Measurements from ENCODE around the gene FHIT. TPM values are rescaled to one million over a fixed set of nuclear protein-coding genes. Genes with fewer than 3 reads are reported as not detected.
A peak's percentile ranks its signal among the peaks of the same experiment; 100 is the strongest.

The FHIT gene
- total RNA-seq, 2 experiments from 2014 or later = 6.5 to 9.0 TPM

- DNase-seq (no peak), ATAC-seq (no peak)
- peaks cover 36% of the 10 kb centered on the region for H3K4me1 Mint-ChIP-seq
- CTCF ChIA-PET = no interaction called here
- peaks cover 8% of the 10 kb centered on the region for H3K36me3 Mint-ChIP-seq
- H3K9me3 Mint-ChIP-seq (ENCODE audit: low read depth) = peaks cover 2% of the 10 kb centered on the region
- H3K27ac Mint-ChIP-seq = no peak overlapping the region
- H3K4me3 Mint-ChIP-seq = no peak overlapping the region
- peaks cover 6% of the 10 kb centered on the region for H3K27me3 Mint-ChIP-seq
These were observed 1523.2 kb downstream of the FHIT start for GRCh38 chr3:59727902-59728586.

GRCh38 chr3:59726279-59726678 lies 1525.0 kb downstream of the FHIT start:
- Mint-ChIP-seq H3K27ac (no peak overlapping the region), H3K4me3 (no peak overlapping the region), H3K36me3 (peaks cover 8% of the 10 kb centered on the region), H3K27me3 (no peaks in the 10 kb centered on the region), H3K9me3 (ENCODE audit: low read depth) (peaks cover 2% of the 10 kb centered on the region), H3K4me1 (peaks cover 20% of the 10 kb centered on the region)
- ATAC-seq = peak; percentile 70
- peak; percentile 47 for DNase-seq
- CTCF ChIA-PET = no interaction called here

GRCh38 chr3:59717679-59718205 lies 1533.5 kb downstream of the FHIT start:
- ATAC-seq = no peak

GRCh38 chr3:59714066-59714465 lies 1537.2 kb downstream of the FHIT start:
- no peak for ATAC-seq
- Mint-ChIP-seq H3K36me3 (peaks cover 3% of the 10 kb centered on the region), H3K27me3 (peaks cover 12% of the 10 kb centered on the region), H3K9me3 (ENCODE audit: low read depth) (no peaks in the 10 kb centered on the region), H3K4me3 (no peak overlapping the region), H3K27ac (no peak overlapping the region), H3K4me1 (no peaks in the 10 kb centered on the region)
- CTCF ChIA-PET = no interaction called here
- DNase-seq = no peak

More at GRCh38 chr3:59717679-59718205, 1533.5 kb downstream of the FHIT start:
- Mint-ChIP-seq H3K36me3 (peaks cover 3% of the 10 kb centered on the region), H3K4me1 (no peaks in the 10 kb centered on the region), H3K9me3 (ENCODE audit: low read depth) (peaks cover 2% of the 10 kb centered on the region), H3K27me3 (peaks cover 17% of the 10 kb centered on the region), H3K4me3 (no peak overlapping the region), H3K27ac (no peak overlapping the region)
- CTCF ChIA-PET = no interaction called here
- no peak for DNase-seq

GRCh38 chr3:59710554-59710953 lies 1540.7 kb downstream of the FHIT start:
- CTCF ChIA-PET = interaction anchor here (1.3 kb wide), 1 partner anchor 62 kb away, joined by 8 read pairs; no protein-coding TSS in a partner anchor
- peak overlapping the region; percentile 34 for H3K27ac Mint-ChIP-seq

GRCh38 chr3:59709702-59710553 lies 1541.3 kb downstream of the FHIT start:
- CTCF ChIA-PET = interaction anchor here (1.3 kb wide), 2 partner anchors 10 to 63 kb away, joined by 4 to 8 read pairs; no protein-coding TSS in a partner anchor
- Mint-ChIP-seq H3K27me3 (peaks cover 5% of the 10 kb centered on the region), H3K4me3 (no peak overlapping the region), H3K36me3 (peaks cover 3% of the 10 kb centered on the region), H3K9me3 (ENCODE audit: low read depth) (no peaks in the 10 kb centered on the region), H3K4me1 (no peaks in the 10 kb centered on the region), H3K27ac (peak overlapping the region; percentile 34)
- ATAC-seq = peak; percentile 82
- peak; percentile 68 for DNase-seq

More at GRCh38 chr3:59710554-59710953, 1540.7 kb downstream of the FHIT start:
- H3K36me3 Mint-ChIP-seq = peaks cover 3% of the 10 kb centered on the region
- ATAC-seq (no peak), DNase-seq (no peak)
- no peaks in the 10 kb centered on the region for H3K9me3 Mint-ChIP-seq (ENCODE audit: low read depth)
- no peak overlapping the region for H3K4me3 Mint-ChIP-seq
- H3K4me1 Mint-ChIP-seq = no peaks in the 10 kb centered on the region
- H3K27me3 Mint-ChIP-seq = peaks cover 8% of the 10 kb centered on the region

- CTCF ChIA-PET = no interaction called here
- peaks cover 5% of the 10 kb centered on the region for H3K27me3 Mint-ChIP-seq
- ATAC-seq (no peak), DNase-seq (no peak)
- no peak overlapping the region for H3K27ac Mint-ChIP-seq
- peaks cover 3% of the 10 kb centered on the region for H3K36me3 Mint-ChIP-seq
- no peak overlapping the region for H3K4me3 Mint-ChIP-seq
- no peaks in the 10 kb centered on the region for H3K9me3 Mint-ChIP-seq (ENCODE audit: low read depth)
- no peaks in the 10 kb centered on the region for H3K4me1 Mint-ChIP-seq
These were observed 1543.0 kb downstream of the FHIT start for GRCh38 chr3:59708202-59708601.

- H3K4me3 Mint-ChIP-seq = no peak overlapping the region
- no peaks in the 10 kb centered on the region for H3K9me3 Mint-ChIP-seq (ENCODE audit: low read depth)
- DNase-seq (no peak), ATAC-seq (no peak)
- H3K27ac Mint-ChIP-seq = no peak overlapping the region
- peaks cover 2% of the 10 kb centered on the region for H3K27me3 Mint-ChIP-seq
- CTCF ChIA-PET = no interaction called here
- H3K4me1 Mint-ChIP-seq = no peaks in the 10 kb centered on the region
- H3K36me3 Mint-ChIP-seq = no peaks in the 10 kb centered on the region
These were observed 1547.0 kb downstream of the FHIT start for GRCh38 chr3:59704292-59704691.

GRCh38 chr3:59699648-59700320 lies 1551.5 kb downstream of the FHIT start:
- Mint-ChIP-seq H3K4me3 (no peak overlapping the region), H3K4me1 (no peaks in the 10 kb centered on the region), H3K36me3 (no peaks in the 10 kb centered on the region), H3K9me3 (ENCODE audit: low read depth) (no peaks in the 10 kb centered on the region), H3K27ac (no peak overlapping the region), H3K27me3 (peaks cover 2% of the 10 kb centered on the region)
- CTCF ChIA-PET = interaction anchor here (0.8 kb wide), 1 partner anchor 10 kb away, joined by 4 read pairs; no protein-coding TSS in a partner anchor
- DNase-seq (no peak), ATAC-seq (no peak)

Small RNA genes within 50 kb of the gene (microRNA-seq; reads per million reads assigned to microRNA genes)
- not detected for gene MIR548BB
